Measurements from ENCODE around the gene TMEM132C. TPM values are rescaled to one million over a fixed set of nuclear protein-coding genes. Genes with fewer than 3 reads are reported as not detected.

The TMEM132C gene
- polyA plus RNA-seq, 2 of the 4 experiments (the other 2 are of a cell fraction), result not detected

DNA sequence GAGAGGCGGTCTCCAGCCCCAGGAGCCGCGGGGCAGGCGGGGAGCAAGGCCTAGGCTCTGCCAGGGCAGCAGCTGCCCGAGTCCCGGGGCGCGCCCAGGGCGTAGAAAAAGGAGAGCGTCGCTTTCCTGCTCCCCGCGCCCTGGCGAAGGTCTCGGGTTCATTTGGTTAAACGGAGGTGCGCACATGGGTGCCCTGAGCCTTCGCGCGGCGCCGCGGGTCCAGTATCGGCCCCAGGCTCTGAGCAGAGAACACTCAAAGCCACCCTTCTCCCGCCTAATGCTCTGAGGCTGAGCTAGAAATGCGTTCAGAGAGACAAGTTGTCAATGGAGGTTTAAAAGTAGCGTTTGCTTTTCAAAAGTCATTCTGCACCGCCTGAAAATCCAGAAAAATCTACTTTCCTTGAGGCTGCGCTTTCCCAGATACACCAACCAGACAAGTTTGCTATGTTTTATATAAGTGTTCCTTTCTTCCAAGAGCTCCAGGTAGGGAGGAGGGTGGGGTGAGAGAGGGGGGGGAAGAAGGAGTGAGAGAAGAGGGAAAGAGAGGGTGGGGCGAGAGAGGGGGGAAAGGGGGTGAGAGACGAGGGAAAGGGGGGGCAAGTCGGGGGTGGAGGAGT lies 1.5 kb downstream of the TMEM132C start:
- Histone ChIP-seq H3K4me1 (no peaks in the 10 kb centered on the region), H3K4me2 (no peak overlapping the region), H3K4me3 (no peak overlapping the region), H3K27ac (no peak overlapping the region), H3K9me3 (no peaks in the 10 kb centered on the region)
- WGBS (ENCODE audit: missing lambda C conversion rate), result 15% methylated on average over 24 of the region's 32 CpGs
- no peak for DNase-seq (ENCODE audit: low read depth in 1 of 2, low spot score in 1 of 2)
- ChIA-PET POLR2A (no interaction called here), CTCF (no interaction called here)
- no peak for ATAC-seq
- TF ChIP-seq, protein P1, sequence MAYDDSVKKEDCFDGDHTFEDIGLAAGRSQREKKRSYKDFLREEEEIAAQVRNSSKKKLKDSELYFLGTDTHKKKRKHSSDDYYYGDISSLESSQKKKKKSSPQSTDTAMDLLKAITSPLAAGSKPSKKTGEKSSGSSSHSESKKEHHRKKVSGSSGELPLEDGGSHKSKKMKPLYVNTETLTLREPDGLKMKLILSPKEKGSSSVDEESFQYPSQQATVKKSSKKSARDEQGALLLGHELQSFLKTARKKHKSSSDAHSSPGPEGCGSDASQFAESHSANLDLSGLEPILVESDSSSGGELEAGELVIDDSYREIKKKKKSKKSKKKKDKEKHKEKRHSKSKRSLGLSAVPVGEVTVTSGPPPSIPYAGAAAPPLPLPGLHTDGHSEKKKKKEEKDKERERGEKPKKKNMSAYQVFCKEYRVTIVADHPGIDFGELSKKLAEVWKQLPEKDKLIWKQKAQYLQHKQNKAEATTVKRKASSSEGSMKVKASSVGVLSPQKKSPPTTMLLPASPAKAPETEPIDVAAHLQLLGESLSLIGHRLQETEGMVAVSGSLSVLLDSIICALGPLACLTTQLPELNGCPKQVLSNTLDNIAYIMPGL (CRISPR knock-in tag; IDR thresholded peaks at IDR 0.05; ENCODE audit: borderline replicate concordance), result no peak
- TF ChIP-seq RAD21 (conservative IDR thresholded peaks at IDR 0.05 in 1 of 2, IDR thresholded peaks at IDR 0.05 in 1 of 2) (no peak), ZNF302 (CRISPR knock-in tag; IDR thresholded peaks at IDR 0.05) (no peak), ESRRA (IDR thresholded peaks at IDR 0.05; ENCODE audit: borderline replicate concordance, low read length) (no peak), MAFK (IDR thresholded peaks at IDR 0.05; ENCODE audit: partially characterized antibody) (no peak), ZFP36 (IDR thresholded peaks at IDR 0.05; ENCODE audit: borderline replicate concordance, partially characterized antibody) (no peak), RARB (CRISPR knock-in tag; IDR thresholded peaks at IDR 0.05) (no peak), SREBF2 (IDR thresholded peaks at IDR 0.05) (no peak), NFE2L2 (conservative IDR thresholded peaks at IDR 0.05; ENCODE audit: low read length) (no peak), GATA3 (IDR thresholded peaks at IDR 0.05; ENCODE audit: borderline replicate concordance) (no peak), JUNB (IDR thresholded peaks at IDR 0.05) (no peak), ZSCAN20 (CRISPR knock-in tag; IDR thresholded peaks at IDR 0.05) (no peak), EP300 (IDR thresholded peaks at IDR 0.05) (no peak)
- TF ChIP-seq, protein P2, sequence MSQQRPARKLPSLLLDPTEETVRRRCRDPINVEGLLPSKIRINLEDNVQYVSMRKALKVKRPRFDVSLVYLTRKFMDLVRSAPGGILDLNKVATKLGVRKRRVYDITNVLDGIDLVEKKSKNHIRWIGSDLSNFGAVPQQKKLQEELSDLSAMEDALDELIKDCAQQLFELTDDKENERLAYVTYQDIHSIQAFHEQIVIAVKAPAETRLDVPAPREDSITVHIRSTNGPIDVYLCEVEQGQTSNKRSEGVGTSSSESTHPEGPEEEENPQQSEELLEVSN (IDR thresholded peaks at IDR 0.05; ENCODE audit: borderline replicate concordance, low read depth), result no peak
- no peak for FAIRE-seq

DNA sequence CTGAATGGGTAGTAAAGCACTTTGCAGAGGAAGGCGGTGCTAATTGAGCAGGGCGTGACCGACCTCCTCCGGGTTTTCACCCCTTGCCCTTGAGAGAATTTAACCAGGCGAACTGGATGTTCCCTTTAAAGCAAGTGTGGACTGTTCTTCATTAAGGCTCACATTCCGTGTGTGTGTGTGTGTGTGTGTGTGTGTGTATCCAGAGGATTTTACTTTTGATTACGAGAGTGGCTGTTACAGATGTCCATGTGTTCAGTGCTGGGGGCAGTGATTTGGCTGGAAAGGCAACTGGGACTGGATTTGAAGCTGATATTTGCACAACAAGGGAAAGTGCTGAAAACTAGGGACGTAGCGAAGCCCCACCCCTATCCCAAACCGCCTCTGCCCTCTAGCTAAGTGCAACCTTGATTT lies 2.2 kb downstream of the TMEM132C start:
- no peaks in the 10 kb centered on the region for H3K9me3 ChIP-seq
- H3K4me3 ChIP-seq, result no peak overlapping the region
- ATAC-seq (no peak), FAIRE-seq (no peak), DNase-seq (ENCODE audit: low read depth in 1 of 2, low spot score in 1 of 2) (no peak)
- ChIA-PET CTCF (no interaction called here), POLR2A (no interaction called here)
- 8% methylated on average over 10 of the region's 10 CpGs for WGBS (ENCODE audit: missing lambda C conversion rate)
- TF ChIP-seq, protein P3, sequence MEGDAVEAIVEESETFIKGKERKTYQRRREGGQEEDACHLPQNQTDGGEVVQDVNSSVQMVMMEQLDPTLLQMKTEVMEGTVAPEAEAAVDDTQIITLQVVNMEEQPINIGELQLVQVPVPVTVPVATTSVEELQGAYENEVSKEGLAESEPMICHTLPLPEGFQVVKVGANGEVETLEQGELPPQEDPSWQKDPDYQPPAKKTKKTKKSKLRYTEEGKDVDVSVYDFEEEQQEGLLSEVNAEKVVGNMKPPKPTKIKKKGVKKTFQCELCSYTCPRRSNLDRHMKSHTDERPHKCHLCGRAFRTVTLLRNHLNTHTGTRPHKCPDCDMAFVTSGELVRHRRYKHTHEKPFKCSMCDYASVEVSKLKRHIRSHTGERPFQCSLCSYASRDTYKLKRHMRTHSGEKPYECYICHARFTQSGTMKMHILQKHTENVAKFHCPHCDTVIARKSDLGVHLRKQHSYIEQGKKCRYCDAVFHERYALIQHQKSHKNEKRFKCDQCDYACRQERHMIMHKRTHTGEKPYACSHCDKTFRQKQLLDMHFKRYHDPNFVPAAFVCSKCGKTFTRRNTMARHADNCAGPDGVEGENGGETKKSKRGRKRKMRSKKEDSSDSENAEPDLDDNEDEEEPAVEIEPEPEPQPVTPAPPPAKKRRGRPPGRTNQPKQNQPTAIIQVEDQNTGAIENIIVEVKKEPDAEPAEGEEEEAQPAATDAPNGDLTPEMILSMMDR (IDR thresholded peaks at IDR 0.05), result no peak
- no peak for TF ChIP-seq BHLHE40 (IDR thresholded peaks at IDR 0.05; ENCODE audit: low read depth, low read length)
- TF ChIP-seq, protein P1 (CRISPR knock-in tag; IDR thresholded peaks at IDR 0.05; ENCODE audit: borderline replicate concordance), result no peak
- TF ChIP-seq SMC3 (IDR thresholded peaks at IDR 0.05), result no peak
- no peak for TF ChIP-seq FOSB (CRISPR knock-in tag; IDR thresholded peaks at IDR 0.05)
- no peak for TF ChIP-seq EP300 (IDR thresholded peaks at IDR 0.05)
- TF ChIP-seq, protein P4, sequence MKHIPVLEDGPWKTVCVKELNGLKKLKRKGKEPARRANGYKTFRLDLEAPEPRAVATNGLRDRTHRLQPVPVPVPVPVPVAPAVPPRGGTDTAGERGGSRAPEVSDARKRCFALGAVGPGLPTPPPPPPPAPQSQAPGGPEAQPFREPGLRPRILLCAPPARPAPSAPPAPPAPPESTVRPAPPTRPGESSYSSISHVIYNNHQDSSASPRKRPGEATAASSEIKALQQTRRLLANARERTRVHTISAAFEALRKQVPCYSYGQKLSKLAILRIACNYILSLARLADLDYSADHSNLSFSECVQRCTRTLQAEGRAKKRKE (CRISPR knock-in tag; IDR thresholded peaks at IDR 0.05; ENCODE audit: low read depth), result no peak
- no peak for TF ChIP-seq TP53 (CRISPR knock-in tag; IDR thresholded peaks at IDR 0.05)
- TF ChIP-seq, protein P5, sequence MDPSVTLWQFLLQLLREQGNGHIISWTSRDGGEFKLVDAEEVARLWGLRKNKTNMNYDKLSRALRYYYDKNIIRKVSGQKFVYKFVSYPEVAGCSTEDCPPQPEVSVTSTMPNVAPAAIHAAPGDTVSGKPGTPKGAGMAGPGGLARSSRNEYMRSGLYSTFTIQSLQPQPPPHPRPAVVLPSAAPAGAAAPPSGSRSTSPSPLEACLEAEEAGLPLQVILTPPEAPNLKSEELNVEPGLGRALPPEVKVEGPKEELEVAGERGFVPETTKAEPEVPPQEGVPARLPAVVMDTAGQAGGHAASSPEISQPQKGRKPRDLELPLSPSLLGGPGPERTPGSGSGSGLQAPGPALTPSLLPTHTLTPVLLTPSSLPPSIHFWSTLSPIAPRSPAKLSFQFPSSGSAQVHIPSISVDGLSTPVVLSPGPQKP (IDR thresholded peaks at IDR 0.05; ENCODE audit: low read depth, low read length), result no peak
- TF ChIP-seq RCOR1 (IDR thresholded peaks at IDR 0.05; ENCODE audit: low read depth, low read length), result no peak
- no peak for TF ChIP-seq MAFK (IDR thresholded peaks at IDR 0.05; ENCODE audit: partially characterized antibody)
- TF ChIP-seq, protein P6, sequence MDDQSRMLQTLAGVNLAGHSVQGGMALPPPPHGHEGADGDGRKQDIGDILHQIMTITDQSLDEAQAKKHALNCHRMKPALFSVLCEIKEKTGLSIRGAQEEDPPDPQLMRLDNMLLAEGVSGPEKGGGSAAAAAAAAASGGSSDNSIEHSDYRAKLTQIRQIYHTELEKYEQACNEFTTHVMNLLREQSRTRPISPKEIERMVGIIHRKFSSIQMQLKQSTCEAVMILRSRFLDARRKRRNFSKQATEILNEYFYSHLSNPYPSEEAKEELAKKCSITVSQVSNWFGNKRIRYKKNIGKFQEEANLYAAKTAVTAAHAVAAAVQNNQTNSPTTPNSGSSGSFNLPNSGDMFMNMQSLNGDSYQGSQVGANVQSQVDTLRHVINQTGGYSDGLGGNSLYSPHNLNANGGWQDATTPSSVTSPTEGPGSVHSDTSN (IDR thresholded peaks at IDR 0.05), result no peak
- TF ChIP-seq JUN (IDR thresholded peaks at IDR 0.05), result no peak
- TF ChIP-seq GATA3 (IDR thresholded peaks at IDR 0.05; ENCODE audit: borderline replicate concordance), result no peak
- no peak for TF ChIP-seq EHF (CRISPR knock-in tag; IDR thresholded peaks at IDR 0.05)
- TF ChIP-seq SREBF2 (IDR thresholded peaks at IDR 0.05), result no peak
- no peaks in the 10 kb centered on the region for H3K4me1 ChIP-seq
- no peak overlapping the region for H3K4me2 ChIP-seq
- no peak overlapping the region for H3K27ac ChIP-seq
